IPS DF 4.7 (cell line): ENCODE measurements around the gene PLPPR3.

ENCODE experiments used
- DNase-seq: peaks from one replicate; pipeline ENCODE4 v3.0.0-alpha.2; 2013; ENCODE audit warnings: low spot score; ENCODE audit errors: extremely low read depth

The PLPPR3 gene

DNA sequence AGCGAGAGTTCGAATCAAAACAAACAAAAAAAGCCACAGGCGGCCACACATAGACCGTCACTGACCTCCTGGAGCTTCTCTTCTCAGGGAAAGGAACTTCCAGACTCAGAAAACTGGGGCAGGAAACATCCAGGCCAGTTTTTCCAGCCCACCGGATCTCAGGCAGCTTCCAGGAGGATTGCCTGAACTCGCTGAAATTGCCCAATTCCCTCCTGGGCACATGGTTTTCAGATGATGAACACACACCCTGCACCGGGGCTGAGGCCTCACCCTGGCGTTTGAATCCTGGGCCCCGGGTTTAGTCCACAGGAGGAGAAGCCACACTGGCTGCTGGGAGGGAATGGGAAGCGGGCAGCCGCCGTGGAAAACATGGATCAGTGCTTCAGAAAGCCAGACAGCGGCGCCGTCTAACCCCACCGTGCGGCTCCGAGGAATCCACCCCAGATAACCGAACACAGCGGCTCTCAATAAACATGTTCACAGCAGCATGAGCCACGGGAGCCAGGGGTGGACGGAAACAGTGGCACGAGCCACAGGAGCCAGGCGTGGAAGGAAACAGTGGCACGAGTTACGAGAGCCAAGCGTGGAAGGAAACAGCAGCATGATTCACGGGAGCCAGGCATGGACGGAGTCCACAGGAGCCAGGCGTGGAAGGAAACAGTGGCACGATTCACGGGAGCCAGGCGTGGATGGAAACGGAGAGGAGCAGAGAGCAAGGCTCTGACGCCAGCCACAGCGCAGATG lies 42.7 kb downstream of the PLPPR3 start:
- DNase-seq: no peak

DNA sequence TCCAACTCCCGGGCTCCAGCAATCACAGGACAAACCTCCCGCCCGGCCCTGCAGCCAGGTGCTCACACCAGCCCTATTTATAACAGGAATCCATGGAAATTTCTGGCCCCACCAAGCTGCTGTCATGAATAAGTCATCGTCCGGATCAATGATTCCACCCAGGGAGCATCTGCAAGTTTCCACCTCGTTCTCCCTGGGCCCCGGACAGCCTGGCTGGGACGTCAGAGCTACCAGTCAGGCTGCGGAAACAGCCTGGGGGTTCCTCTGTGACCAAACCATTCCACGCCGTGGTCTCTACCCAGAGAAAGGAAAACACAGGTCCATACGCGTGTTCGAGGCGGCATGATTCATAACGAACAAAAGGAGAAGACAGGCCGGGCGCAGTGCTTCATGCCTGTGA lies 45.2 kb downstream of the PLPPR3 start:
- no peak for DNase-seq

DNA sequence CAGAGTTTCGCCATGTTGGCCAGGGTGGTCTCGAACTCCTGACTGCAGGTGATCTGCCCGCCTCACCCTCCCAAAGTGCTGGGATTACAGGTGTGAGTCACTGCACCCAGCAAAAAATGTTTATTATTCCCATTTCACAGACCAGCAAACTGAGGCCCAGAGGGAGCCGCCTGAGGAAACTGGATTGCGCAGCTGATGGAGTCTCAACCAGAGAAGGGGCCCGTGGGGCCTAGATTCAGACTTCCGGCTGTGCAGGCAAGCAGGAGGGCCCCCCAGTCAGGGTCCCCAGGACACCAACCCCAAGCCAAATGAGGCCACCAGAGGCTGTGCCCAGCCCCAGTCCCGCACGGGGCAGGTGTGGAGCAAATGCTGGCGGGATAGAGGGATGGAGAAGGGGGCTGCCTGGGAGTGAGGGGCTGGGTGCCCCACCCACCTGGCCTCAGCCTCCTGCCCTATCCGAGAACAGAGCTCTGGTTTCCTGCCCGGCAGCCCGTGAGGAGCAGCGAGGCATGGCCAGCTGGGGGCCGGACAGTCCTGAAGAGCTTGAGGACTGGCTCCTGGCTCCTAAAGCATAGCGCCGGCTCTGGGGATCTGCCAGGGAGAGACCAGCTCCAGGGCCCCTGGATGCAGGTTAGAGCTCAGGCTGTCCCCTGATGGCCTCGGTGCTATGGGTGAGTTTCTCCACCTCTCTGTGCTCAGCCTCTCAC lies 48.9 kb downstream of the PLPPR3 start:
- DNase-seq: no peak

DNA sequence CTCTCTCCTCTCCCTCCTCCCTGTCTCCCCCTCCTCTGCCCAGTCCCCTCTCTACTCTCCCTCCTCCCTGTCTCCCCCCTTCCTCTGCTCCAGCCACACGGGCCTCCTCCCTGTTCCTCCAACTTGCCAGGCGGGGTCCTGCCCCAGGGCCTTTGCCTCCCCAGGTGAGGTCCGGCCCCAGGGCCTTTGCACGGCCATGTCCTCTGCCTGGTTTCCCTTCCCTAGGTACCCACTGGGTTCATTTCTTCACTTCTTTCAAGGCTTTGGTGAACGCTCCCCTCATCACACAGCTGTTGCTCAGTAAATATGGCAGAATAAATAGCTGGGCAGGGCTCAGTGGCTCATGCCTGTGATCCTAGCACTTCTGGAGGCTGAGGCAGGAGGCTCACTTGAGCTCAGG lies 49.7 kb downstream of the PLPPR3 start:
- no peak for DNase-seq

DNA sequence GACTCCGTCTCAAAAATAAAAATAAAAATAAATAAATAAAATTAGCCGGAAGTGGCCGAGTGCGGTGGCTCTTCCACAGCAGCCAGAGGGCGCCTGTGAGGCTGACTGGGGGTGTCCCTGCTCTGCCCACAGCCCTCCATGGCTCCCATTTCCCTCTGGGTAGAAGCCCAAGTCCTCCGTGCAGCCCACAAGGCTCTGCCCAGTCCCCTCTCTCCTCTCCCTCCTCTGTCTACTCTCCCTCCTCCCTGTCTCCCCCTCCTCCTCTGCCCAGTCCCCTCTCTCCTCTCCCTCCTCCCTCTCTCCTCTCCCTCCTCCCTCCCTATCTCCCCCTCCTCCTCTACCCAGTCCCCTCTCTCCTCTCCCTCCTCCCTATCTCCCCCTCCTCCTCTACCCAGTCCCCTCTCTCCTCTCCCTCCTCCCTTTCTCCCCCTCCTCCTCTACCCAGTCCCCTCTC lies 50.4 kb downstream of the PLPPR3 start:
- no peak for DNase-seq

DNA sequence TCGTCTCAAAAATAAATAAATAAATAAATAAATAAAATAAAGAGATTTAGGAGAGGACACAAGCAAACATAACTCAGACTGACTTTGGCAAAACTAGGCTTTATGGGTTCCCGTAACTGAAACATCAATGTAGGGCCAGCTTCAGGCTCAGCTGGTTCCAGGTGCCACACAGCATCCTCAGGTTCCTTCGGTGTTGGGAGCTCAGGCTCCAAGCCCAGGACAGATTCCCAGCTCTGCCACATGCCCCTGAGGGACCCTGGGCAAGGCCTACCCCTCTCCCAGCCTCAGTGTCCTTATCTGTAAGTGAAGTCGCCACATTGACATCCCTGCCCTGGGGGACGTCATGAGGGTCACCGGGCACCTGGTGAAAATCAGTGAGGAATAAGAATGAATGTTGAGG lies 52.1 kb downstream of the PLPPR3 start:
- DNase-seq: no peak

DNA sequence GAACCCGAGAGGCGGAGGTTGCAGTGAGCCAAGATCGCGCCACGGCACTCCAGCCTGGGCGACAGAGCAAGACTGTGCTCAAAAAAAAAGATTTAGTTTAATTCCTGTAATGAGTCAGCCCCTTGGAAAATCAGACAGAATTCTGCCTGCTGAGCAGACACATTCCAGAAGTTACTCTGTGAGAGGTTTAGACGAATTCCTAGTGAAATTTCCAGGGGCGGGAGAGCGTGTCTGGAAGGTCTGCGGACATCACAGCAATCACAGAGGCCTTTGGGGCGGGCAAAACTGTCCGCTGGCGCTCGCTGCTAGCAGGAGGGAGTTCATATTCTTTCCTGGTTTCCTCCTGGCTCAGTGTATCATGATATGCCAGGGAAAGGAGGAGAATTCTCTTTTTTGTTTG lies 53.3 kb downstream of the PLPPR3 start:
- no peak for DNase-seq

DNA sequence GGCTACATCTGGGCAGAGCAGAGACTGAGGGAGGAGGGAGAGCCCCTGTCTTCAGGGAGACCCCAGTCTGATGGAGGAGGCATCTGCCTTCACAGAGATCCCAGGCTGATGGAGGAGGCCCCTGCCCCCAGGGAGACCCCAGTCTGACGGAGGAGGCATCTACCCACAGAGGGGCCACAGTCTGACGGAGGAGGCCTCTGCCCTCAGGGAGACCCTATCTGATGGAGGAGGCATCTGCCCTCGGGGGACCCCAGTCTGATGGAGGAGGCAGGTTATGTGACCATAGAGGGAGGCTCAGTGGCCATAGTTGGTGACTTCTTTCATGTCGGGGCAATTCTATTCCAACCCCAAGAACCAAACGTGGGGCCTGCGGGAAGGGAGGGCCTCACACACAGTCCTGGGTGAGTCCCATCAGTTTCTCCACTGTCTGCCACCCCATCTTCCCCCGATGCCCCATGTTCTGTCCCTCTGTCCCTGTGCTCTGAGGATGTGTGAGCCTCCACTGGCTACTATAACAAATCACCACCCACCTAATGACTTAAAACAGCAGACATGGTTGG lies 56.5 kb downstream of the PLPPR3 start:
- no peak for DNase-seq

DNA sequence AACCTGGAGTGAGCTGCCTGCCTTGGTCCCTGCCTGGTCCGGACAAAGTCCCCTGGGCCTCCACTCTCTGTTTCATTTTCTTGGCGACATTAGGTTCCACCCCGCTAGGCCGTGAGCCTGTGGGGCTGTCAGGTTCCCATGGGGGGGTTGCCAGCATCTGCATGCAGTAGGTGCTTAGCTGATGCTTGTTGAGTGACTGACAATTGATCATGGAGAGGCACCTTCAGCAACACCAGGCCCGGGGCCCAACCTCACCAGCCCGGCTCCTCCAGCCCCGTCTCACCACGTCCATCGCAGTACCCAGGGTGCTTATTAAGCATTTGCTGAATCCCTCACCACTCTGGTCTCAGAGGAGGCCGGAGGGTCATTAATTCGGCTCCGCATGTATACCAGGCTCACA lies 57.5 kb downstream of the PLPPR3 start:
- DNase-seq: no peak

DNA sequence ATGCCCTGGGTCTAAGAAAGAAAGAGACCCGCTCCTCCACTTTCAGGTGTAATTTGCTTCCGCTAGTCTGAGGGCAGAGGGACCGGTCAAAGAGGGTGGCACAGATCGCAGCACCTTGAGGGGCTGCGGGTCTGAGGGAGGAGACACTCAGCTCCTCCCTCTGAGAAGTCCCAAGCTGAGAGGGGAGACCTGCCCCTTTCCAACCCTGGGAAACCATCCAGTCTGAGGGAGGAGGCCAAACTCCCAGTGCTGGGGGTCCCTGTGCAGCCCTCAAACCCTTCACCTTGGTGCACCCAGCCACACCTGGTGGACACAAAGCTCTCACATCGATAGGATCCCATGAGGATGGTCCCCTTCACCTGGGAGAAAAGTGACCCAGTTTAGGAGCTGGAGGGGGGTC lies 57.9 kb downstream of the PLPPR3 start:
- DNase-seq: no peak

DNA sequence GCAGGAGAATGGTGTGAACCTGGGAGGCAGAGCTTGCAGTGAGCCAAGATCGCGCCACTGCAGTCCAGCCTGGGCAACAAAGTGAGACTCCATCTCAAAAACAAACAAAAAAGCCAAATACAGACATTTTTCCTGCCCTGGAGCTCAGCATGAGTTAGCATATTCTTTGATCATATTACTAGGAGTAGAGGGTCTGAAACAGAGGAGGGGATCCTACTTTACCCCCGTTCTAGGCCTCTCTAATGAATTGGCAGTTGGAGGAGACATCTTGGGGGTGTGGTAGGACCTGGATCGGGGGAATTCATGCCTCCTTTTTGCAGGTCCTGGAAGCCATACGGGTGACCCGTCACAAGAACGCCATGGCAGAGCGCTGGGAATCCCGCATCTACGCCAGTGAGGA lies 58.6 kb downstream of the PLPPR3 start:
- no peak for DNase-seq
